Stimulated activated memory B cell treated with anti-CD40 and anti-IgM and Interleukin-4, amounts not matched to agents 10 μg/mL and 1 μg/mL and 100 μg/mL, for 72 hours (primary cell): ENCODE measurements around the gene C3orf22.

Experiments
- ATAC-seq: fragments of 150-1000 bp; cut with Tn5 transposase; 2 replicates; pipeline ENCODE4 v1.10.0; 2021
- H3K27ac Mint-ChIP-seq: one replicate; pipeline ENCODE4 v1.8.0; 2022; ENCODE audit warnings: mild to moderate bottlenecking, mixed read lengths
- H3K27me3 Mint-ChIP-seq: one replicate; pipeline ENCODE4 v1.8.0; 2022; ENCODE audit warnings: mixed read lengths
- H3K36me3 Mint-ChIP-seq: one replicate; pipeline ENCODE4 v1.8.0; 2022; ENCODE audit warnings: mixed read lengths
- H3K4me1 Mint-ChIP-seq: one replicate; pipeline ENCODE4 v1.8.0; 2022; ENCODE audit warnings: mixed read lengths
- H3K4me3 Mint-ChIP-seq: one replicate; pipeline ENCODE4 v1.8.0; 2022; ENCODE audit warnings: mild to moderate bottlenecking, moderate library complexity, mixed read lengths
- H3K9me3 Mint-ChIP-seq: one replicate; pipeline ENCODE4 v1.8.0; 2022; ENCODE audit warnings: mixed read lengths

The C3orf22 gene

GRCh38 chr3:126569390-126569975 is 10.8 kb upstream of the C3orf22 start:
- no peak overlapping the region for H3K27ac Mint-ChIP-seq
- H3K4me1 Mint-ChIP-seq: no peaks in the 10 kb centered on the region
- H3K27me3 Mint-ChIP-seq: peaks cover 53% of the 10 kb centered on the region
- H3K4me3 Mint-ChIP-seq: no peak overlapping the region
- no peak for ATAC-seq
- no peaks in the 10 kb centered on the region for H3K9me3 Mint-ChIP-seq
- H3K36me3 Mint-ChIP-seq: no peaks in the 10 kb centered on the region

GRCh38 chr3:126568776-126569342 is 10.1 kb upstream of the C3orf22 start:
- Mint-ChIP-seq H3K9me3 (no peaks in the 10 kb centered on the region), H3K36me3 (no peaks in the 10 kb centered on the region), H3K27me3 (peaks cover 48% of the 10 kb centered on the region), H3K4me3 (no peak overlapping the region), H3K27ac (no peak overlapping the region), H3K4me1 (no peaks in the 10 kb centered on the region)
- ATAC-seq: no peak

GRCh38 chr3:126567696-126568438 is 9.1 kb upstream of the C3orf22 start:
- H3K36me3 Mint-ChIP-seq: no peaks in the 10 kb centered on the region
- ATAC-seq: no peak
- H3K4me1 Mint-ChIP-seq: no peaks in the 10 kb centered on the region
- H3K27me3 Mint-ChIP-seq: peaks cover 38% of the 10 kb centered on the region
- peaks cover 4% of the 10 kb centered on the region for H3K9me3 Mint-ChIP-seq
- H3K27ac Mint-ChIP-seq: no peak overlapping the region
- no peak overlapping the region for H3K4me3 Mint-ChIP-seq

GRCh38 chr3:126562737-126563276 is 4.1 kb upstream of the C3orf22 start:
- peaks cover 16% of the 10 kb centered on the region for H3K9me3 Mint-ChIP-seq
- no peaks in the 10 kb centered on the region for H3K36me3 Mint-ChIP-seq
- H3K4me1 Mint-ChIP-seq: no peaks in the 10 kb centered on the region
- peaks cover 44% of the 10 kb centered on the region for H3K27me3 Mint-ChIP-seq
- no peak for ATAC-seq
- no peak overlapping the region for H3K4me3 Mint-ChIP-seq
- H3K27ac Mint-ChIP-seq: no peak overlapping the region

GRCh38 chr3:126557761-126558160 is 971 bp downstream of the C3orf22 start:
- ATAC-seq: no peak
- H3K4me1 Mint-ChIP-seq: no peaks in the 10 kb centered on the region
- H3K27ac Mint-ChIP-seq: no peak overlapping the region
- peaks cover 26% of the 10 kb centered on the region for H3K27me3 Mint-ChIP-seq
- no peak overlapping the region for H3K4me3 Mint-ChIP-seq
- H3K36me3 Mint-ChIP-seq: no peaks in the 10 kb centered on the region
- peaks cover 11% of the 10 kb centered on the region for H3K9me3 Mint-ChIP-seq

- Mint-ChIP-seq H3K4me3 (no peak overlapping the region), H3K27ac (no peak overlapping the region), H3K36me3 (no peaks in the 10 kb centered on the region), H3K4me1 (no peaks in the 10 kb centered on the region), H3K9me3 (peaks cover 9% of the 10 kb centered on the region), H3K27me3 (peaks cover 26% of the 10 kb centered on the region)
- ATAC-seq: no peak
Measured at GRCh38 chr3:126557415-126557745, 1.4 kb downstream of the C3orf22 start.

- peaks cover 4% of the 10 kb centered on the region for H3K9me3 Mint-ChIP-seq
- H3K4me1 Mint-ChIP-seq: no peaks in the 10 kb centered on the region
- peaks cover 22% of the 10 kb centered on the region for H3K27me3 Mint-ChIP-seq
- ATAC-seq: no peak
- H3K36me3 Mint-ChIP-seq: no peaks in the 10 kb centered on the region
- H3K27ac Mint-ChIP-seq: no peak overlapping the region
- no peak overlapping the region for H3K4me3 Mint-ChIP-seq
Measured at GRCh38 chr3:126556637-126557414, 1.9 kb downstream of the C3orf22 start.

- no peak overlapping the region for H3K27ac Mint-ChIP-seq
- no peaks in the 10 kb centered on the region for H3K36me3 Mint-ChIP-seq
- H3K4me3 Mint-ChIP-seq: no peak overlapping the region
- no peak for ATAC-seq
- H3K9me3 Mint-ChIP-seq: no peaks in the 10 kb centered on the region
- peaks cover 21% of the 10 kb centered on the region for H3K27me3 Mint-ChIP-seq
- no peaks in the 10 kb centered on the region for H3K4me1 Mint-ChIP-seq
Measured at GRCh38 chr3:126555795-126556636, 2.7 kb downstream of the C3orf22 start.

- ATAC-seq: no peak
- Mint-ChIP-seq H3K9me3 (no peaks in the 10 kb centered on the region), H3K36me3 (no peaks in the 10 kb centered on the region), H3K4me1 (no peaks in the 10 kb centered on the region), H3K27ac (no peak overlapping the region), H3K27me3 (peaks cover 23% of the 10 kb centered on the region), H3K4me3 (no peak overlapping the region)
Measured at GRCh38 chr3:126554560-126555525, 3.9 kb downstream of the C3orf22 start.

- Mint-ChIP-seq H3K27ac (no peak overlapping the region), H3K4me1 (no peaks in the 10 kb centered on the region), H3K4me3 (no peak overlapping the region), H3K9me3 (no peaks in the 10 kb centered on the region), H3K27me3 (peaks cover 37% of the 10 kb centered on the region), H3K36me3 (no peaks in the 10 kb centered on the region)
- no peak for ATAC-seq
Measured at GRCh38 chr3:126553284-126554084, 5.2 kb downstream of the C3orf22 start.

GRCh38 chr3:126552688-126553283 is 5.9 kb downstream of the C3orf22 start:
- ATAC-seq: no peak
- Mint-ChIP-seq H3K4me1 (no peaks in the 10 kb centered on the region), H3K27ac (no peak overlapping the region), H3K27me3 (peaks cover 38% of the 10 kb centered on the region), H3K36me3 (no peaks in the 10 kb centered on the region), H3K4me3 (no peak overlapping the region), H3K9me3 (no peaks in the 10 kb centered on the region)

GRCh38 chr3:126551839-126552687 is 6.7 kb downstream of the C3orf22 start:
- no peaks in the 10 kb centered on the region for H3K9me3 Mint-ChIP-seq
- H3K27ac Mint-ChIP-seq: no peak overlapping the region
- H3K4me1 Mint-ChIP-seq: no peaks in the 10 kb centered on the region
- no peaks in the 10 kb centered on the region for H3K36me3 Mint-ChIP-seq
- H3K4me3 Mint-ChIP-seq: no peak overlapping the region
- ATAC-seq: no peak
- peaks cover 38% of the 10 kb centered on the region for H3K27me3 Mint-ChIP-seq
